Measurements from ENCODE around the gene ITIH3. TPM values are rescaled to one million over a fixed set of nuclear protein-coding genes. Genes with fewer than 3 reads are reported as not detected.

The ITIH3 gene
- total RNA-seq, 1 experiment from 2014 or later = 4.0 TPM

GRCh38 chr3:52786330-52787215 lies 8.0 kb upstream of the ITIH3 start:
- H3K27ac ChIP-seq = no peak overlapping the region
- no peaks in the 10 kb centered on the region for H3K36me3 ChIP-seq
- H3K27me3 ChIP-seq (replicated peaks) = no peaks in the 10 kb centered on the region
- H3K9me3 ChIP-seq (replicated peaks) = no peaks in the 10 kb centered on the region
- H3K4me1 ChIP-seq (replicated peaks) = no peaks in the 10 kb centered on the region
- no peak for DNase-seq (ENCODE audit: low read depth in 1 of 2, low spot score in 2 of 2)
- no peak overlapping the region for H3K4me3 ChIP-seq

- DNase-seq (ENCODE audit: low read depth in 1 of 2, low spot score in 2 of 2) = no peak
These were observed 7.3 kb upstream of the ITIH3 start for GRCh38 chr3:52787246-52787645.

GRCh38 chr3:52787672-52788625 lies 6.6 kb upstream of the ITIH3 start:
- H3K27me3 ChIP-seq (replicated peaks) = no peaks in the 10 kb centered on the region
- no peaks in the 10 kb centered on the region for H3K4me1 ChIP-seq (replicated peaks)
- H3K27ac ChIP-seq = no peak overlapping the region
- DNase-seq (ENCODE audit: low read depth in 1 of 2, low spot score in 2 of 2) = no peak
- H3K9me3 ChIP-seq (replicated peaks) = no peaks in the 10 kb centered on the region
- no peaks in the 10 kb centered on the region for H3K36me3 ChIP-seq
- H3K4me3 ChIP-seq = no peak overlapping the region

More at GRCh38 chr3:52787246-52787645, 7.3 kb upstream of the ITIH3 start:
- Histone ChIP-seq H3K36me3 (no peaks in the 10 kb centered on the region), H3K9me3 (replicated peaks) (no peaks in the 10 kb centered on the region), H3K4me1 (replicated peaks) (no peaks in the 10 kb centered on the region), H3K27me3 (replicated peaks) (no peaks in the 10 kb centered on the region), H3K4me3 (no peak overlapping the region), H3K27ac (no peak overlapping the region)

- Histone ChIP-seq H3K4me1 (replicated peaks) (no peaks in the 10 kb centered on the region), H3K9me3 (replicated peaks) (no peaks in the 10 kb centered on the region), H3K27ac (no peak overlapping the region), H3K27me3 (replicated peaks) (no peaks in the 10 kb centered on the region), H3K4me3 (no peak overlapping the region), H3K36me3 (no peaks in the 10 kb centered on the region)
- no peak for DNase-seq (ENCODE audit: low read depth in 1 of 2, low spot score in 2 of 2)
These were observed 5.5 kb upstream of the ITIH3 start for GRCh38 chr3:52788890-52789745.

GRCh38 chr3:52789746-52790040 lies 4.9 kb upstream of the ITIH3 start:
- H3K27me3 ChIP-seq (replicated peaks) = no peaks in the 10 kb centered on the region
- no peak overlapping the region for H3K4me3 ChIP-seq
- no peaks in the 10 kb centered on the region for H3K9me3 ChIP-seq (replicated peaks)
- H3K4me1 ChIP-seq (replicated peaks) = no peaks in the 10 kb centered on the region
- H3K36me3 ChIP-seq = no peaks in the 10 kb centered on the region
- H3K27ac ChIP-seq = no peak overlapping the region
- DNase-seq (ENCODE audit: low read depth in 1 of 2, low spot score in 2 of 2) = no peak

- H3K4me1 ChIP-seq (replicated peaks) = no peaks in the 10 kb centered on the region
- H3K27me3 ChIP-seq (replicated peaks) = no peaks in the 10 kb centered on the region
- no peaks in the 10 kb centered on the region for H3K9me3 ChIP-seq (replicated peaks)
- H3K36me3 ChIP-seq = no peaks in the 10 kb centered on the region
- no peak overlapping the region for H3K27ac ChIP-seq
- DNase-seq (ENCODE audit: low read depth in 1 of 2, low spot score in 2 of 2) = no peak
- no peak overlapping the region for H3K4me3 ChIP-seq
These were observed 4.3 kb upstream of the ITIH3 start for GRCh38 chr3:52790337-52790736.

- no peaks in the 10 kb centered on the region for H3K9me3 ChIP-seq (replicated peaks)
- no peak overlapping the region for H3K4me3 ChIP-seq
- H3K27ac ChIP-seq = no peak overlapping the region
- H3K27me3 ChIP-seq (replicated peaks) = no peaks in the 10 kb centered on the region
- no peaks in the 10 kb centered on the region for H3K36me3 ChIP-seq
- H3K4me1 ChIP-seq (replicated peaks) = no peaks in the 10 kb centered on the region
- DNase-seq (ENCODE audit: low read depth in 1 of 2, low spot score in 2 of 2) = no peak
These were observed 3.9 kb upstream of the ITIH3 start for GRCh38 chr3:52790741-52791140.

GRCh38 chr3:52791366-52791765 lies 3.2 kb upstream of the ITIH3 start:
- Histone ChIP-seq H3K36me3 (no peaks in the 10 kb centered on the region), H3K27me3 (replicated peaks) (no peaks in the 10 kb centered on the region), H3K27ac (no peak overlapping the region), H3K4me1 (replicated peaks) (no peaks in the 10 kb centered on the region), H3K9me3 (replicated peaks) (no peaks in the 10 kb centered on the region), H3K4me3 (no peak overlapping the region)
- no peak for DNase-seq (ENCODE audit: low read depth in 1 of 2, low spot score in 2 of 2)

- H3K36me3 ChIP-seq = no peaks in the 10 kb centered on the region
- no peak overlapping the region for H3K4me3 ChIP-seq
- no peak for DNase-seq (ENCODE audit: low read depth in 1 of 2, low spot score in 2 of 2)
- no peaks in the 10 kb centered on the region for H3K4me1 ChIP-seq (replicated peaks)
- no peaks in the 10 kb centered on the region for H3K27me3 ChIP-seq (replicated peaks)
- no peaks in the 10 kb centered on the region for H3K9me3 ChIP-seq (replicated peaks)
- no peak overlapping the region for H3K27ac ChIP-seq
These were observed 2.7 kb upstream of the ITIH3 start for GRCh38 chr3:52791928-52792327.

- H3K4me3 ChIP-seq = no peak overlapping the region
- H3K36me3 ChIP-seq = no peaks in the 10 kb centered on the region
- no peaks in the 10 kb centered on the region for H3K4me1 ChIP-seq (replicated peaks)
- no peak for DNase-seq (ENCODE audit: low read depth in 1 of 2, low spot score in 2 of 2)
- no peaks in the 10 kb centered on the region for H3K9me3 ChIP-seq (replicated peaks)
- H3K27ac ChIP-seq = no peak overlapping the region
- no peaks in the 10 kb centered on the region for H3K27me3 ChIP-seq (replicated peaks)
These were observed 2.2 kb upstream of the ITIH3 start for GRCh38 chr3:52792413-52792812.

GRCh38 chr3:52792961-52793695 lies 1.5 kb upstream of the ITIH3 start:
- no peak for DNase-seq (ENCODE audit: low read depth in 1 of 2, low spot score in 2 of 2)
- Histone ChIP-seq H3K9me3 (replicated peaks) (no peaks in the 10 kb centered on the region), H3K4me1 (replicated peaks) (no peaks in the 10 kb centered on the region), H3K36me3 (no peaks in the 10 kb centered on the region), H3K27ac (no peak overlapping the region), H3K27me3 (replicated peaks) (no peaks in the 10 kb centered on the region), H3K4me3 (no peak overlapping the region)

- no peak overlapping the region for H3K4me3 ChIP-seq
- no peaks in the 10 kb centered on the region for H3K27me3 ChIP-seq (replicated peaks)
- no peaks in the 10 kb centered on the region for H3K4me1 ChIP-seq (replicated peaks)
- DNase-seq (ENCODE audit: low read depth in 1 of 2, low spot score in 2 of 2) = no peak
- no peaks in the 10 kb centered on the region for H3K9me3 ChIP-seq (replicated peaks)
- H3K36me3 ChIP-seq = no peaks in the 10 kb centered on the region
- H3K27ac ChIP-seq = no peak overlapping the region
These were observed 639 bp upstream of the ITIH3 start for GRCh38 chr3:52793702-52794611.
